GM12878 (cell line): Measurements from ENCODE around the gene RAD9A. TPM values are rescaled to one million over a fixed set of nuclear protein-coding genes. Genes with fewer than 3 reads are reported as not detected.
"Not testable (repeated sequence)": the region's sequence is repeated elsewhere in the genome, so short reads cannot be mapped to it uniquely, and the experiment has no call there.

Experiments
- ATAC-seq: fragments of 200-7000 bp; cut with Tn5 transposase; 3 replicates; pipeline ENCODE4 v1.9.1; 2020; ENCODE audit warnings: mild to moderate bottlenecking, moderate library complexity
- BruUV-seq: library from RNA; stranded (reverse); fragments of 400-500 nt; replicated peaks from 2 replicates; lab custom pipeline; 2021; lab: Mats Ljungman, UMichigan
- CTCF ChIA-PET: fragments of 300-600 bp; sonication (Branson Sonifier 250); formaldehyde crosslinking; extraction: SDS; loops from one replicate; lab custom pipeline; 2021; ENCODE audit warnings: inconsistent platforms; lab: Yijun Ruan, JAX
- POLR2A ChIA-PET: fragments of 350-600 bp; formaldehyde crosslinking; extraction: SDS; loops from one replicate; lab custom pipeline; 2021; ENCODE audit warnings: inconsistent platforms; lab: Charles Lee
- RAD21 ChIA-PET: fragments of 300-600 bp; sonication (Branson Sonifier 250); formaldehyde crosslinking; loops from one replicate; lab custom pipeline; 2023; ENCODE audit warnings: antibody characterized with exemption; ENCODE audit not compliant: unreplicated experiment; lab: Charles Lee
- SMC1A ChIA-PET: fragments of 300-600 bp; sonication (Branson Sonifier 250); formaldehyde crosslinking; loops from one replicate; lab custom pipeline; 2023; ENCODE audit not compliant: unreplicated experiment, uncharacterized antibody; lab: Charles Lee
- DNase-seq: peaks from one replicate; pipeline ENCODE4 v3.0.0-alpha.2; 2011; ENCODE audit warnings: low read depth, low spot score
- FAIRE-seq: peaks from 3 replicates; lab custom pipeline; 2011; peaks lifted over from hg19 to GRCh38; lab: Jason Lieb, UNC
- H2AFZ ChIP-seq: 2 replicates; pipeline ENCODE4 v1.6.0; 2011; ENCODE audit warnings: low read depth, low read length, control low read depth; ENCODE audit not compliant: control insufficient read depth
- H3K27ac ChIP-seq: 2 replicates; pipeline ENCODE4 v1.5.1; 2011; ENCODE audit warnings: control low read depth; ENCODE audit not compliant: control insufficient read depth, insufficient read depth
- H3K27me3 ChIP-seq, 2 experiments: replicated peaks in 1 of 2; 2 replicates each; pipeline versions ENCODE4 v1.6.0 to v1.6.1; 2011; ENCODE audit warnings: low read length in 1 of 2; ENCODE audit not compliant: control insufficient read depth in 2 of 2, insufficient read depth in 2 of 2
- H3K36me3 ChIP-seq, 2 experiments: 2 replicates each; pipeline ENCODE4 v1.5.1; 2011; ENCODE audit warnings: low read length in 1 of 2; ENCODE audit not compliant: control insufficient read depth in 2 of 2, insufficient read depth in 2 of 2
- H3K4me1 ChIP-seq: 2 replicates; pipeline ENCODE4 v1.6.1; 2011; ENCODE audit warnings: mild to moderate bottlenecking, low read length, moderate library complexity, mixed read lengths; ENCODE audit not compliant: control insufficient read depth, insufficient read depth
- H3K4me2 ChIP-seq: 2 replicates; pipeline ENCODE4 v1.6.0; 2011; ENCODE audit warnings: control low read depth; ENCODE audit not compliant: control insufficient read depth, insufficient read depth
- H3K4me3 ChIP-seq: fragments of 200-600 bp; sonication (generic); 2 replicates; pipeline ENCODE4 v1.5.1; 2016
- H3K79me2 ChIP-seq: 2 replicates; pipeline ENCODE4 v1.6.0; 2011; ENCODE audit warnings: low read length; ENCODE audit not compliant: control insufficient read depth, insufficient read depth
- H3K9ac ChIP-seq: 2 replicates; pipeline ENCODE4 v1.8.0; 2011; ENCODE audit warnings: low read length, control low read depth, mixed read lengths; ENCODE audit not compliant: control insufficient read depth, insufficient read depth
- H3K9me3 ChIP-seq: replicated peaks from 3 replicates; pipeline ENCODE4 v1.5.1; 2011; ENCODE audit warnings: mild to moderate bottlenecking, low read length; ENCODE audit not compliant: control insufficient read depth, insufficient read depth
- H4K20me1 ChIP-seq: 2 replicates; pipeline ENCODE4 v1.6.0; 2011; ENCODE audit not compliant: control insufficient read depth, insufficient read depth
- BMI1 ChIP-seq: fragments of 450-650 bp; IDR thresholded peaks from 2 replicates; pipeline ENCODE4 v1.6.1; 2016; ENCODE audit warnings: mild to moderate bottlenecking, moderate library complexity, borderline replicate concordance
- EED ChIP-seq: sonication (generic); IDR thresholded peaks from 2 replicates; pipeline ENCODE4 v1.6.1; 2016; ENCODE audit warnings: antibody characterized with exemption, low read depth
- HDGF ChIP-seq: fragments of 450-650 bp; IDR thresholded peaks from 2 replicates; pipeline ENCODE4 v1.6.1; 2016; ENCODE audit warnings: antibody characterized with exemption
- IKZF2 ChIP-seq, 2 experiments: fragments of 450-650 bp; IDR thresholded peaks; 2 replicates each; pipeline ENCODE4 v1.6.1; 2017; ENCODE audit warnings: mild to moderate bottlenecking in 2 of 2, moderate library complexity in 2 of 2
- JUNB ChIP-seq: IDR thresholded peaks from 2 replicates; pipeline ENCODE4 v1.6.1; 2016; ENCODE audit warnings: antibody characterized with exemption, mild to moderate bottlenecking
- NFYB ChIP-seq: IDR thresholded peaks from 2 replicates; pipeline ENCODE4 v1.6.1; 2011; ENCODE audit warnings: low read depth, mild to moderate bottlenecking, low read length, improper control_type of control experiment, moderate library complexity; ENCODE audit not compliant: insufficient read depth
- RELA ChIP-seq: fragments of 450-650 bp; IDR thresholded peaks from 2 replicates; pipeline ENCODE4 v1.8.0; 2014; ENCODE audit warnings: borderline replicate concordance; ENCODE audit not compliant: partially characterized antibody
- RFX5 ChIP-seq: IDR thresholded peaks from 2 replicates; pipeline ENCODE4 v1.6.1; 2011; ENCODE audit warnings: low read depth, low read length, improper control_type of control experiment
- SREBF2 ChIP-seq: IDR thresholded peaks from 2 replicates; pipeline ENCODE4 v1.6.1; 2012; ENCODE audit warnings: mild to moderate bottlenecking, low read length
- STAT3 ChIP-seq: IDR thresholded peaks from 2 replicates; pipeline ENCODE4 v1.6.1; 2011; ENCODE audit warnings: low read depth, low read length, improper control_type of control experiment
- TARDBP ChIP-seq: IDR thresholded peaks from 2 replicates; pipeline ENCODE4 v1.6.1; 2016; ENCODE audit warnings: borderline replicate concordance
- YBX1 ChIP-seq: fragments of 450-650 bp; IDR thresholded peaks from 2 replicates; pipeline ENCODE4 v1.6.1; 2016; ENCODE audit warnings: antibody characterized with exemption
- WGBS: methylation state at CpG from one replicate; pipeline ENCODE4 v1.1.6; 2016; ENCODE audit warnings: low lambda C conversion rate; ENCODE audit not compliant: insufficient replicate concordance, insufficient coverage; ENCODE audit errors: missing lambda C conversion rate; 5-methylcytosine and 5-hydroxymethylcytosine counted together
- in situ Hi-C: fragments of 300-500 bp; cut with MboI; formaldehyde crosslinking; loops from 9 replicates; pipeline ENCODE4 v1.14.3; 2018; ENCODE audit warnings: mixed read lengths
- intact Hi-C: fragments of 100-400 bp; cut with micrococcal nuclease; formaldehyde crosslinking; loops from one replicate; pipeline ENCODE4 v1.14.2; 2022; ENCODE audit not compliant: unreplicated experiment
- polyA plus RNA-seq, 11 experiments: library from polyadenylated mRNA; depleted of rRNA in 4 of 11; unstranded in 6 of 11; stranded (reverse) in 5 of 11; fragments of >200 nt; fragmentation: Nextera tagmentation in 4 of 11; fragmentation: Illumina TruSeq in 1 of 11; extraction: Ambion mirVana in 4 of 11; extraction: Trizol in 1 of 11; gene quantifications; 1 replicate in 1 of 11; 2 replicates in 10 of 11; pipeline versions ENCODE4 v1.2.1 to v1.2.3, GENCODE V29; 2011 to 2016; ENCODE audit warnings: inconsistent platforms in 2 of 11, missing spikeins in 2 of 11, low read depth in 1 of 11
- total RNA-seq, 4 experiments: library from RNA; depleted of rRNA in 3 of 4; stranded (reverse); fragments of >200 nt in 3 of 4; fragmentation: Illumina TruSeq in 1 of 4; extraction: Trizol in 1 of 4; gene quantifications; 2 replicates each; pipeline versions ENCODE4 v1.2.1 to v1.2.3, GENCODE V29; 2013 to 2021

The RAD9A gene
- total and polyA plus RNA-seq, 10 of the 15 experiments (the other 5 are each of a cell fraction or from before 2014, with no cell fraction given) = 1.1 to 36.2 (median 19.8) TPM

- ChIA-PET CTCF (interaction anchor here (1.0 to 5.0 kb wide), 15 partner anchors 11 to 179 kb away, joined by 3 to 53 read pairs (median 7); partner anchors contain the start of genes AIP, PITPNM1, PTPRCAP and RAD9A), RAD21 (interaction anchor here (1.0 to 6.4 kb wide), 15 partner anchors 15 to 182 kb away, joined by 3 to 112 read pairs (median 4); partner anchors contain the start of genes AIP, CDK2AP2, CORO1B and GSTP1), POLR2A (interaction anchor here (0.6 to 7.3 kb wide), 17 partner anchors 9 to 163 kb away, joined by 3 to 112 read pairs (median 28); partner anchors contain the start of genes AIP, POLD4, PTPRCAP and RAD9A), SMC1A (interaction anchor here (1.1 to 5.7 kb wide), 8 partner anchors 10 to 83 kb away, joined by 4 to 46 read pairs (median 6); partner anchors contain the start of genes POLD4, PTPRCAP, RPS6KB2 and TMEM134)
- H2AFZ ChIP-seq, H4K20me1 ChIP-seq, BruUV-seq, ATAC-seq, H3K27me3 ChIP-seq, H3K9me3 ChIP-seq, DNase-seq, FAIRE-seq, in situ Hi-C loops: not testable (repeated sequence)
- H3K36me3 ChIP-seq = peaks cover 14 to 19% of the 10 kb centered on the region in 2 experiments
- intact Hi-C loops = loop anchor here (1.0 to 5.0 kb wide), 3 partner anchors 34 to 80 kb away; partner anchors contain the start of genes AIP and PTPRCAP
- peak overlapping the region; percentile 91; the same call in 1 of the 2 replicates for H3K9ac ChIP-seq
- peak overlapping the region; percentile 99 for H3K27ac ChIP-seq
- 79% methylated on average over 9 of the region's 9 CpGs for WGBS
- peaks cover 58% of the 10 kb centered on the region for H3K4me1 ChIP-seq
- H3K4me3 ChIP-seq = peak overlapping the region; percentile 82
- H3K4me2 ChIP-seq = peak overlapping the region; percentile 69
- H3K79me2 ChIP-seq = peaks cover 57% of the 10 kb centered on the region
Observed at GRCh38 chr11:67403085-67403484, 11.3 kb downstream of the RAD9A start.

- H3K27ac ChIP-seq = peak overlapping the region; percentile 99
- H3K79me2 ChIP-seq = peaks cover 49% of the 10 kb centered on the region
- RAD21 ChIA-PET = interaction anchor here (1.1 to 6.4 kb wide), 11 partner anchors 24 to 103 kb away, joined by 4 to 112 read pairs (median 4); partner anchors contain the start of genes AIP, CDK2AP2, PITPNM1 and PTPRCAP
- no peak for ATAC-seq
- CTCF ChIA-PET = interaction anchor here (0.6 to 5.0 kb wide), 12 partner anchors 9 to 255 kb away, joined by 3 to 53 read pairs (median 5); partner anchors contain the start of genes AIP, CORO1B, PITPNM1 and PTPRCAP
- intact Hi-C loops = loop anchor here (5.0 kb wide), 1 partner anchor 33 kb away; the partner anchor contains the start of gene PTPRCAP
- no peaks in the 10 kb centered on the region; the same call in 1 of the 2 replicates for H4K20me1 ChIP-seq
- WGBS = 3% methylated on average over 13 of the region's 13 CpGs
- POLR2A ChIA-PET = interaction anchor here (0.6 to 7.3 kb wide), 19 partner anchors 8 to 184 kb away, joined by 3 to 112 read pairs (median 13); partner anchors contain the start of genes AIP, PITPNM1, POLD4 and PTPRCAP
- FAIRE-seq = no peak
- SMC1A ChIA-PET = interaction anchor here (0.8 to 5.7 kb wide), 9 partner anchors 9 to 84 kb away, joined by 3 to 46 read pairs (median 6); partner anchors contain the start of genes AIP, PTPRCAP, RPS6KB2 and TMEM134
- in situ Hi-C loops = no loop called here
- BruUV-seq = no TSS peak
- peak overlapping the region; percentile 69 for H3K4me2 ChIP-seq
- no peaks in the 10 kb centered on the region; the same call in 2 of the 3 replicates for H3K9me3 ChIP-seq
- H3K4me3 ChIP-seq = peak overlapping the region; percentile 82
- H2AFZ ChIP-seq = no peak overlapping the region
- H3K4me1 ChIP-seq = peaks cover 70% of the 10 kb centered on the region
- no peaks in the 10 kb centered on the region for H3K27me3 ChIP-seq
- no peak for DNase-seq
- H3K9ac ChIP-seq = peak overlapping the region; percentile 91
- H3K36me3 ChIP-seq = peaks cover 0 to 6% of the 10 kb centered on the region in 2 experiments; a peak in 2 of 4 replicates
- TF ChIP-seq SREBF2 (no peak), BMI1 (no peak), HDGF (0 out of 2 replicates have a peak, but pooled peaks have one; percentile 52), RFX5 (no peak), RELA (no peak), JUNB (no peak), IKZF2 (IDR thresholded peaks at IDR 0.05) (peak; percentile 55 to 71; a peak in 2 of 4 replicates), STAT3 (no peak), TARDBP (no peak), EED (0 out of 2 replicates have a peak, but pooled peaks have one; percentile 14), YBX1 (no peak), NFYB (no peak)
Observed at GRCh38 chr11:67404515-67405195, 12.9 kb downstream of the RAD9A start.
